Measurements from ENCODE around the gene ACADVL.

Gene ACADVL

DNA sequence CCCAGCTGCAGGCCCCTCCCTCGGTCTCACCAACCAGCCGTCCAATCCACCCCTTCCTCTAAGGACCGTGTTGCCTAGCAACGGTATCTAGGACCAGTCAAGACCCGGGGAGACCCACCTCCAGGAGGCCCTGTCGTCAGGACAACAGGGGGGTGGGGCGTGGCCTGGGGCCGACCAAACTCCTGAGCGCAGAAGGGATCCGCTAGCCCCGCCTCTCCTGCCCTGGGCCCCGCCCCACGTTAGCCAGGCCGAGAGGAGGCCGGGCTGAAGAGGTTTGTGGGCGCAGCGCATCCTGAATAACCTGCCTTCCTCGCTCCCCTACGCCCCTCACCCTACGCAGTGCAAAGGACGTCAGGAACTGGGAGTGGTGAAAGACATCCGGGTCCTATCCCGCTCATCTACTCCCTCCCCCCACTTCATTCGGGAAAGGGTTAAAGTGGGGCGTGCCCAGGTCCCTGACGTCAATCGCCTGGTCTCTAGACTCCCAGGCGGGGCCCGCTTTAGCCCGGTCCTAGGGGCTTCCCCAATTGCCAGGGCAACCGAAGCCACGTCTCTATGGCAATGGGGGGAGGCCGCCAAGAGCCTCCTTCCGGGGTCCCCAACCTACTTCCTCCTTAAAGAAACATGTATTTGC is 14.8 kb upstream of the ACADVL start:
- TF ChIP-seq, protein P1, sequence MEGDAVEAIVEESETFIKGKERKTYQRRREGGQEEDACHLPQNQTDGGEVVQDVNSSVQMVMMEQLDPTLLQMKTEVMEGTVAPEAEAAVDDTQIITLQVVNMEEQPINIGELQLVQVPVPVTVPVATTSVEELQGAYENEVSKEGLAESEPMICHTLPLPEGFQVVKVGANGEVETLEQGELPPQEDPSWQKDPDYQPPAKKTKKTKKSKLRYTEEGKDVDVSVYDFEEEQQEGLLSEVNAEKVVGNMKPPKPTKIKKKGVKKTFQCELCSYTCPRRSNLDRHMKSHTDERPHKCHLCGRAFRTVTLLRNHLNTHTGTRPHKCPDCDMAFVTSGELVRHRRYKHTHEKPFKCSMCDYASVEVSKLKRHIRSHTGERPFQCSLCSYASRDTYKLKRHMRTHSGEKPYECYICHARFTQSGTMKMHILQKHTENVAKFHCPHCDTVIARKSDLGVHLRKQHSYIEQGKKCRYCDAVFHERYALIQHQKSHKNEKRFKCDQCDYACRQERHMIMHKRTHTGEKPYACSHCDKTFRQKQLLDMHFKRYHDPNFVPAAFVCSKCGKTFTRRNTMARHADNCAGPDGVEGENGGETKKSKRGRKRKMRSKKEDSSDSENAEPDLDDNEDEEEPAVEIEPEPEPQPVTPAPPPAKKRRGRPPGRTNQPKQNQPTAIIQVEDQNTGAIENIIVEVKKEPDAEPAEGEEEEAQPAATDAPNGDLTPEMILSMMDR (IDR thresholded peaks at IDR 0.05; ENCODE audit: low read depth, low read length, missing control alignments) = no peak
- in situ Hi-C loops (cut with HindIII; ENCODE audit: low sequenced_read_pairs) = no loop called here
- H3K4me3 ChIP-seq (ENCODE audit: low read depth, low read length) = peak overlapping the region; percentile 48
- DNase-seq (ENCODE audit: low read depth) = peak; percentile 67

DNA sequence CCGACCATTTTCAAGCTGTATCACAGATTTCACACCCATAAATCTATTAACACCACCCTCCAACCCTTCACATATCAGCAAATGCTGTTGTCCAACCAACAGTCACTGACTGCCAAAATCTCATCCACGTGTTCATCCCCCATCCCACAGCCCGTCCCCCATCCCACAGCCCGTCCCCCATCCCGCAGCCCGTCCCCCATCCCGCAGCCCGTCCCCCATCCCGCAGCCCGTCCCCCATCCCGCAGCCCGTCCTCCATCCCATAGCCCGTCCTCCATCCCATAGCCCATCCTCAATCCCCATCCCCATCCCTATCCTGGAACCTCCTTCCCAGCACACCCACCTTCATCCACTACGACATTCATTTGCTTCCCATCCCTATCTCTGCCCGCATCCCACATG is 14.2 kb upstream of the ACADVL start:
- DNase-seq (ENCODE audit: low read depth) = no peak
- in situ Hi-C loops (cut with HindIII; ENCODE audit: low sequenced_read_pairs) = no loop called here
- TF ChIP-seq, protein P1 (IDR thresholded peaks at IDR 0.05; ENCODE audit: low read depth, low read length, missing control alignments) = no peak
- peak overlapping the region; percentile 48 for H3K4me3 ChIP-seq (ENCODE audit: low read depth, low read length)

DNA sequence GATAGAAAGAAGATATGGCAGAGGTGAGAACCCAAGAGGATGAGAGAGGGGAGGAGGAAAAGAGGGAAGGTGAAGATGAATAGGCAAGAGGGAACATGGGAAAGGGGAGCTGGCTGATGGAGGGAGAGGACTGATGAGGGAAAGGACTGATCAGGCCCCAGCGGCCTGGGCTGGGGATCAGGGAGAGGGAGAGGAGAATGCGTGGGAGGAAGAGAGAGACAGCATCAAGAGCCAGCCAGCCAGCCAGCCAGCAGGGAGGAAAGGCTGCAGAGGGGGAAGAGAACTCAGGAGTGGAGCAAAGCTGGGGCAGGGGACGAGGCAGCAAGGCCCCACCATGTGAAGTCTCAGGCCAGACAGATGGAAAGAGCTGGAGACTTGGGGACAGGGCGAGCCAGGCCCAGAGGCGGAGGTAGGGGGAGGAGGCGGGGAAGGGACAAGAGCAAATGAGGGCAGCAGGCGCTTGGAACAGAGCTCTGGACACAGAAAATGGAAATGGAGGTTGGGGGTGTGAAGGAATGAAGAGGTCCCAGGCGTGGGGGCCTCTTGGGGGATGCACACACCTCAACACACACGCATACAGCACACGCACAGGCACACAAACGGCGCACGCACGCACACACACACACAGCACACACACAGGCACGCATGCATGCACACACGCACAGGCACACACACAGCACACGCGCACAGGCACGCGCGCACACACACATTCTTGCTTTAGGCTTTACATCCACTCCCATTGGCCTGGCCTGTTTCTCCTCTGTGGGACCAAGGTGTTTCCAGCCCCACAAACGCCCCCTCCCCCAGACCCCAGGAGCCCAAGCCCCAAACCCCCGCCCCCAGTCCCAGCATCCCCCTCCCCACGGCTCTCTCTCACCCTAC is 12.4 kb upstream of the ACADVL start:
- H3K4me3 ChIP-seq (ENCODE audit: low read depth, low read length) = no peak overlapping the region
- in situ Hi-C loops (cut with HindIII; ENCODE audit: low sequenced_read_pairs) = no loop called here
- DNase-seq (ENCODE audit: low read depth) = no peak
- TF ChIP-seq, protein P1 (IDR thresholded peaks at IDR 0.05; ENCODE audit: low read depth, low read length, missing control alignments) = no peak

DNA sequence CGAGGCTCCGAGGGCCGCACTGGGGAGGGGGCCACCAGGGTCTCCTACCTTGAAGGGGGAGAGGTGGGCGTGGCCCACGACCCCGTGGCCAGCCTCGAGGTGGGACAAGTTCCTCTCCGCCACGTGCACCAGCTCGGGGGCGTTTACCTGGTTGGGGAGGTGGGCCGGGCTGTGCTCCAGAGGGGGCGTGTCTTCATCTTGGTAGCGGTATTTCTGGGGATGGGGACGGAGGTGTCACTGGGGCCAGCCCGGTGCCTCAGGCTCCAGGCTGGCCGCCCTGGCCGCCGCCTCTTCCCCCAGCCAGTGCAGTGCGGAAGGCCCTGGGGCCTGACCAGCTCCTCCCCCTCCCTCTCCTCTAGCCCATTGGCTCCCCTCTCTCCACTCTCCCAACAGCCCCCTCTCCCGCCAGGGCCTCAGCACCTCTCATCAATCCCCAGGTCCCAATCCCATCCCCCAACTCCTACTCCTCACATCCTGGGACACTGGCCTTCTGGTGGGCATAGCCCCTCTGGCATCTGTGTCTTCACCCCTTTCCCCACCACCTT is 11.6 kb upstream of the ACADVL start:
- no peak overlapping the region for H3K4me3 ChIP-seq (ENCODE audit: low read depth, low read length)
- TF ChIP-seq, protein P1 (IDR thresholded peaks at IDR 0.05; ENCODE audit: low read depth, low read length, missing control alignments) = no peak
- in situ Hi-C loops (cut with HindIII; ENCODE audit: low sequenced_read_pairs) = no loop called here

DNA sequence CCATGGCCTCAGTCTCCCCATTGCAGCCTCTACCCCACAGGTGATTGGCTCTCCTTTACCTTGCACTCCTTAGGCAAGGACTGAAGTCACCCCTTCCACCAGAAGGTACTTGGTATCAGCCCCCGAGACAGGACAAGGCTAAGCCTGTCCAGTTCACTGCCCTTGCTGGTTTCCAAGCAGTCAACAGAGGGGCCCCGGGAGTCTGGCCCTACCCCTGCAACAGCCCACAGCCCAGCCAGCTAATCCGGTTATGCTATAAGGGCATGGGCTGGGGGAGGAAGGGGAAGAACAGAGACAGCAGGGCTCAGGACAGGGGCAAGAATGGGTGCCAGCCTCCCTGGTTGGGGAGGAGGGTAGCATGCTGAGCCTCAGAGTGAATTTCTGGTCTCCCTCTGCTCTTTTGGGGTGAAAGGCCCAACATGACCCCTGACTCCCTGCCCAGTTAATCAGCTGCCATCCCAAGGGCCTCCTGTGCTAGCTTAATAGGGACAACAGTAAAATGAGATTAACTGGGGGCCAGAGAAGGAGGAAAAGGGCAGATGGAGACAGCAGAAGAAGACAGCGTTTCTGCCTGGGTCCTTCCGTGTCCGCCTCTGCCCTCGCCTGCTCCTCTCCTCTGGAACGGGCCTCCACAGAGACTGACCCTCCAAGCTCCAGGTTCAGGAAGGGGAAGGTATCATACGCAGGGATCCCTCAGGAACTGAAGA is 10.8 kb upstream of the ACADVL start:
- TF ChIP-seq, protein P1 (IDR thresholded peaks at IDR 0.05; ENCODE audit: low read depth, low read length, missing control alignments) = no peak
- no peak overlapping the region for H3K4me3 ChIP-seq (ENCODE audit: low read depth, low read length)
- in situ Hi-C loops (cut with HindIII; ENCODE audit: low sequenced_read_pairs) = no loop called here
- no peak for DNase-seq (ENCODE audit: low read depth)

More for the DNA sequence above, 11.6 kb upstream of the ACADVL start:
- no peak for DNase-seq (ENCODE audit: low read depth)
